ENCODE data around the gene TAF1B. TPM values are rescaled to one million over a fixed set of nuclear protein-coding genes. Genes with fewer than 3 reads are reported as not detected.

The TAF1B gene
- total and polyA plus RNA-seq, 2 donors from 2014 or later: 8.8 to 27.7 TPM

DNA sequence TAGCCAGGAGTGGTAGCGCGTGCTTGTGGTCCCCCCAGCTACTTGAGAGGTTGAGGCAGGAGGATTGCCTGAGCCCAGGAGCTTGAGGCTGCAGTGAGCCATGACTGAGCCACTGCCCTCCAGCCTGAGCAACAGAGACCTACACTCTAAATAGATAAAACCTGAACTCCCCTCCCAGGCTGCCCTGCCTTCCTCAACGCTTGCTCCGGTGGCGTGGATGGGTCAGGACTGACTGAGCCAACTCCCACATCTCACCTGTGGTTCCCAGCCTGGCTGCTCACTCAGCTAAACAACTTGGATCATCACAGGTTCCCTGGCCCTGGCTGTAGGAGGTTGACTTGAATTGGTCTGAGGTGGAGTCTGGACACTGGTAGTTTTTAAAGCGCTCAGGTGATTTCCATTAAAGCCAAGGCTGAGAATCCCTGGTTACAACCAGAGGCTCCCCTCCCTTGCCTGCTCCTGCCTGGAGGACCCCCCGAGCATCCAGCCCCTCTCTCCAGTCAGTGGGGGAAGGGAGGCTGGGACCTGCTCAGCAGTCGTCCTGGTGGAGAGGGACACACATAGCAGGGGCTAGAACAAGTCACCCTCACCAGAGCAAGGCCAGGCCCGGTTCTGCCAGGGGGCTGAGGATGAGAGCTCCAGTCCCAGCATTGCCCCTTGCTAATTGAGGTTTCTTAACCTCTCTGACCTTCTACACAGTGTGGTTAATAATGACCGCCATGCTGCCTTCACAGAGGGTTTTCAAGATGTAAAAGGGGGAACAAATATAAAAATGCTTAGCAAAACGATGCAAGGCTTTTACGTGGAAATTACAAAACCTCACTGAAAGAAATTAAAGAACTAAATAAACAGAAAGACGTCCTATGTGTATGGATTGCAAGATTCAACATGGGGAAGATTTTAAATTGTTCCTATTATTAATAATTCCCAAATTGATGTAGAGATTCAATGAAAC lies 46.9 kb upstream of the TAF1B start:
- TF ChIP-seq, protein P1, sequence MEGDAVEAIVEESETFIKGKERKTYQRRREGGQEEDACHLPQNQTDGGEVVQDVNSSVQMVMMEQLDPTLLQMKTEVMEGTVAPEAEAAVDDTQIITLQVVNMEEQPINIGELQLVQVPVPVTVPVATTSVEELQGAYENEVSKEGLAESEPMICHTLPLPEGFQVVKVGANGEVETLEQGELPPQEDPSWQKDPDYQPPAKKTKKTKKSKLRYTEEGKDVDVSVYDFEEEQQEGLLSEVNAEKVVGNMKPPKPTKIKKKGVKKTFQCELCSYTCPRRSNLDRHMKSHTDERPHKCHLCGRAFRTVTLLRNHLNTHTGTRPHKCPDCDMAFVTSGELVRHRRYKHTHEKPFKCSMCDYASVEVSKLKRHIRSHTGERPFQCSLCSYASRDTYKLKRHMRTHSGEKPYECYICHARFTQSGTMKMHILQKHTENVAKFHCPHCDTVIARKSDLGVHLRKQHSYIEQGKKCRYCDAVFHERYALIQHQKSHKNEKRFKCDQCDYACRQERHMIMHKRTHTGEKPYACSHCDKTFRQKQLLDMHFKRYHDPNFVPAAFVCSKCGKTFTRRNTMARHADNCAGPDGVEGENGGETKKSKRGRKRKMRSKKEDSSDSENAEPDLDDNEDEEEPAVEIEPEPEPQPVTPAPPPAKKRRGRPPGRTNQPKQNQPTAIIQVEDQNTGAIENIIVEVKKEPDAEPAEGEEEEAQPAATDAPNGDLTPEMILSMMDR (IDR thresholded peaks at IDR 0.05; ENCODE audit: borderline replicate concordance, extremely low read depth, insufficient read depth): no peak
- intact Hi-C loops (cut with DNase I): no loop called here
- peak in 2 of 5 donors; percentile 43 to 45 for DNase-seq
- Histone ChIP-seq H3K27me3 (ENCODE audit: control insufficient read depth, insufficient read depth, low read length) (no peaks in the 10 kb centered on the region), H3K9me3 (ENCODE audit: control insufficient read depth in 2 of 3, insufficient read depth in 1 of 3, low read length in 3 of 3) (no peaks in the 10 kb centered on the region), H3K4me1 (ENCODE audit: control insufficient read depth in 2 of 3, insufficient read depth in 2 of 3, low read depth in 1 of 3, low read length in 3 of 3) (peaks cover 0 to 10% (median 5%) of the 10 kb centered on the region in 3 donors), H3K27ac (ENCODE audit: low read depth in 2 of 2, low read length in 2 of 2) (no peak overlapping the region), H3K4me3 (ENCODE audit: low read length in 3 of 3) (no peak overlapping the region), H3K9ac (ENCODE audit: low read length in 3 of 3) (no peak overlapping the region), H3K36me3 (ENCODE audit: control insufficient read depth in 2 of 3, insufficient read depth in 3 of 3, low read length in 3 of 3) (no peaks in the 10 kb centered on the region)
- no peak for FAIRE-seq

DNA sequence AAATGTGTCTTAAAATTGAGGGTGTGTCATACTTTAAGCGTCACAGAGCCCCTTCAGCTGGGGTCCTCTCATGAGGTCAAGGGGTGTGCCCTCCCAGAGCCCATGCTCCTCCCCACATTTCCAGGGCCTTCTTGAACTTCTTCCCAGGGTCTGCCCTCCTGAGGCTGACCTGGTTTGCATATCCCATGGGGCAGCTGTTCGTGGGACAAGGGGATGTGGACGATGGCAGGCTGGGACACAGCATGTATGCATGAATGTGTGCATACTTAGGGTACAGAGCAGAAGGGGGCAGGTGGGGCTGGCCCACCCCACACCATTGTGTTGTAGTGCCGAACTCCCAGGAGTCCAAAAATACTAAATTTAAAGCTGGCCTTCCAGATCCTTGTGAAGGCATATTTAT lies 46.2 kb upstream of the TAF1B start:
- DNase-seq: peak in 2 of 5 donors; percentile 31 to 45
- Histone ChIP-seq H3K9me3 (ENCODE audit: control insufficient read depth in 2 of 3, insufficient read depth in 1 of 3, low read length in 3 of 3) (no peaks in the 10 kb centered on the region), H3K9ac (ENCODE audit: low read length in 3 of 3) (no peak overlapping the region), H3K4me3 (ENCODE audit: low read length in 3 of 3) (no peak overlapping the region), H3K36me3 (ENCODE audit: control insufficient read depth in 2 of 3, insufficient read depth in 3 of 3, low read length in 3 of 3) (no peaks in the 10 kb centered on the region), H3K4me1 (ENCODE audit: control insufficient read depth in 2 of 3, insufficient read depth in 2 of 3, low read depth in 1 of 3, low read length in 3 of 3) (peaks cover 0 to 10% (median 5%) of the 10 kb centered on the region in 3 donors), H3K27me3 (ENCODE audit: control insufficient read depth, insufficient read depth, low read length) (no peaks in the 10 kb centered on the region), H3K27ac (ENCODE audit: low read depth in 2 of 2, low read length in 2 of 2) (no peak overlapping the region)
- TF ChIP-seq, protein P1 (IDR thresholded peaks at IDR 0.05; ENCODE audit: borderline replicate concordance, extremely low read depth, insufficient read depth): no peak
- intact Hi-C loops (cut with DNase I): no loop called here
- FAIRE-seq: no peak

DNA sequence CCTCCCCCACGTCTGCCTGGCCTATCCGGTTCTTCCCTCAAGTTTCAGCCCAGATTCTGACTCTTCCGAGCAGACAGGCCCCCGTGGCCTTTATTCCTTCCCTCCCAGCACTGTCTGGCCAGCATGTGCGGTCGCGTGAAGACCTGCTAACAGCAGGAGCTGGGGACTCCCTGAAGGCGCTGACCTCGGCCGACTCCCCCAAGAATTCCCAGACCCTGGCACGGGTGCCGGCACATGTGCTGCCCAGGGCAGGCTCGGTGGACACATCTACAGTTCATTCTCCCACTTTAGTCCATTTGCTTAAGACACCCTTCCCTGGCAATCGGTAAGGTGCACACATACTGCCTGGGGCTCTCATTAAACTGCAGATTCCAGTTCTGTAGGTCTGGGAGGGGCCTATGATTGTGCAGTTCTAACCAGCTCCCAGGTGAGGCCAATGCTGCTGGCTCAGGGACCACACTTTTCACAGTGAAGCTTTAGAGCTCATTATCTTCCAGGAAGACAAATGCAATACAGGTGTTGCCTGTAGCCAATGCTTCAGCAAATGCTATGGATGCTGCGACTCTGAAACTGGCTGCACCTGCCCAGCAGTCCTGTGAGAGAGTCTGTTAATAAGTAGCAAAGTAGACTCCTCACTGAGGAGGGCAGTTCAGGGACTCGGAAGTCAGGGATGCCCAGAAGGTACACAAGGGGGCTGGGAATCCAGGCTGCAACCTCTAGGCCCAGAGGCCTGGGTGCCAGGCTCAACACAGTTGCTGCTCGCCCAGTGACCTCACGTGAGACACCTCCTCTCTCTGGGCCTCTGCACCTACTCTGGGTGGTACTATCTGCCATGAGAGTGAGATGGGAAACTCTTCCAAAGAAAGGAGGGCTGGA lies 45.4 kb upstream of the TAF1B start:
- FAIRE-seq (no peak), DNase-seq (peak in 4 of 5 donors; percentile 60 to 77 (median 67))
- intact Hi-C loops (cut with DNase I): no loop called here
- Histone ChIP-seq H3K9me3 (ENCODE audit: control insufficient read depth in 2 of 3, insufficient read depth in 1 of 3, low read length in 3 of 3) (no peaks in the 10 kb centered on the region), H3K4me3 (ENCODE audit: low read length in 3 of 3) (no peak overlapping the region), H3K27ac (ENCODE audit: low read depth in 2 of 2, low read length in 2 of 2) (peak overlapping the region in 1 of 2 donors; percentile 47), H3K36me3 (ENCODE audit: control insufficient read depth in 2 of 3, insufficient read depth in 3 of 3, low read length in 3 of 3) (no peaks in the 10 kb centered on the region), H3K27me3 (ENCODE audit: control insufficient read depth, insufficient read depth, low read length) (no peaks in the 10 kb centered on the region), H3K4me1 (ENCODE audit: control insufficient read depth in 2 of 3, insufficient read depth in 2 of 3, low read depth in 1 of 3, low read length in 3 of 3) (peaks cover 0 to 10% (median 5%) of the 10 kb centered on the region in 3 donors), H3K9ac (ENCODE audit: low read length in 3 of 3) (no peak overlapping the region)
- TF ChIP-seq, protein P1 (IDR thresholded peaks at IDR 0.05; ENCODE audit: borderline replicate concordance, extremely low read depth, insufficient read depth): no peak

Data from kidney (tissue), 14 donors.